ENCODE data around the gene CDT1. TPM values are rescaled to one million over a fixed set of nuclear protein-coding genes. Genes with fewer than 3 reads are reported as not detected.

CDT1 gene
- total and polyA plus RNA-seq, 12 donors, result 0.29 to 5.7 (median 1.6) TPM; not detected in 1

DNA sequence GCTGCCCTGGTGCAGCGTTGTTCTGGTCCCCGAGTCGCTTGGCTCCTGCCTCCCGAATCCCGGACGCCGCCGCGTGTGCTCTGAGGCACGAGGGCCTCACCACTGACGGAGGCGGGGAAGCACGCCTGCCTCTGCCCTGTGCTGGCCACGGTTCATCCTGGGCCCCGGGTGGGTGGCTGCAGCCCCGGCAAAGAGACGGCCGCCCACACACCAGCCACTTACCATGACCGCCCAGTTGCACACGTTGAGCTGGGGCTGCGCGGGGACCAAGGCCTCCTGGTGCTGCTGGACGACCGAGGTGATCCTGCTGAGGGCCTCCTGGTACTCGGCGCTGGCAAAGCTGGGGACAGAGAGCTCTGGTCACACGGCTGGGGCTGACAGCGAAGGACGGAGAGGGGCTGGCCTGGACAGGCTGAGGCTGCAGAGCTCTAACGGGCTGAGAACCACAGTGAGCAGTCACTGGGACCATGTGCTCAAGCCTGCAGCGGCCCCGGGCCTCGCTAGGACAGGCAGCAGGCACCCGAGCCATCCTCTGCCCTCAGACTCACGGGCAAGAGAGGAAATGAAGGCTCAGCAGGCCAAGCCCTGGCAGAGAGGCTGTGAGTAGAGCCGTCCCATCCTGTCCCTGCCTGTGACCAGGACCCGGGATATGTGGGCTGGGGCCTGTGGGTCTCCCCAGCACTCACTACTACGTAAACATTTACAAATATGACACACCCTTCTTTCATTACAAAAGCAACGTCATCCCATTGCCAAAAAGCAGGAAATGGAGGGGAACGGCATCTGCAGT is 14.4 kb downstream of the CDT1 start:
- H3K9me3 ChIP-seq (replicated peaks in 1 of 3), result no peaks in the 10 kb centered on the region
- H3K4me1 ChIP-seq (replicated peaks in 1 of 2), result peaks cover 12 to 15% of the 10 kb centered on the region in 2 donors
- intact Hi-C loops (cut with DNase I), result loop anchor here (5.0 kb wide), 3 partner anchors 39 to 349 kb away; partner anchors contain the start of genes GALNS (in 1 of the 2) and TRAPPC2L (in 1 of the 2)
- no peak overlapping the region for H3K4me3 ChIP-seq
- no peaks in the 10 kb centered on the region for H3K27me3 ChIP-seq
- H3K27ac ChIP-seq, result no peak overlapping the region
- peaks cover 0 to 11% of the 10 kb centered on the region in 2 donors for H3K36me3 ChIP-seq (replicated peaks in 1 of 2)
- TF ChIP-seq, protein P1, sequence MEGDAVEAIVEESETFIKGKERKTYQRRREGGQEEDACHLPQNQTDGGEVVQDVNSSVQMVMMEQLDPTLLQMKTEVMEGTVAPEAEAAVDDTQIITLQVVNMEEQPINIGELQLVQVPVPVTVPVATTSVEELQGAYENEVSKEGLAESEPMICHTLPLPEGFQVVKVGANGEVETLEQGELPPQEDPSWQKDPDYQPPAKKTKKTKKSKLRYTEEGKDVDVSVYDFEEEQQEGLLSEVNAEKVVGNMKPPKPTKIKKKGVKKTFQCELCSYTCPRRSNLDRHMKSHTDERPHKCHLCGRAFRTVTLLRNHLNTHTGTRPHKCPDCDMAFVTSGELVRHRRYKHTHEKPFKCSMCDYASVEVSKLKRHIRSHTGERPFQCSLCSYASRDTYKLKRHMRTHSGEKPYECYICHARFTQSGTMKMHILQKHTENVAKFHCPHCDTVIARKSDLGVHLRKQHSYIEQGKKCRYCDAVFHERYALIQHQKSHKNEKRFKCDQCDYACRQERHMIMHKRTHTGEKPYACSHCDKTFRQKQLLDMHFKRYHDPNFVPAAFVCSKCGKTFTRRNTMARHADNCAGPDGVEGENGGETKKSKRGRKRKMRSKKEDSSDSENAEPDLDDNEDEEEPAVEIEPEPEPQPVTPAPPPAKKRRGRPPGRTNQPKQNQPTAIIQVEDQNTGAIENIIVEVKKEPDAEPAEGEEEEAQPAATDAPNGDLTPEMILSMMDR (IDR thresholded peaks at IDR 0.05), result no peak
- no peak for TF ChIP-seq POLR2A (IDR thresholded peaks at IDR 0.05)
- 80 to 92% (median 88%) methylated on average over 12 to 40 of the region's 40 CpGs for WGBS, 4 donors
- DNase-seq, result no peak

GRCh38 chr16:88818575-88818874 is 14.9 kb downstream of the CDT1 start:
- no peak for DNase-seq
- intact Hi-C loops (cut with DNase I), result loop anchor here (5.0 kb wide), 3 partner anchors 39 to 349 kb away; partner anchors contain the start of genes GALNS (in 1 of the 2) and TRAPPC2L (in 1 of the 2)
- H3K27ac ChIP-seq, result no peak overlapping the region
- no peak overlapping the region for H3K4me3 ChIP-seq
- no peaks in the 10 kb centered on the region for H3K9me3 ChIP-seq (replicated peaks in 1 of 3)
- TF ChIP-seq, protein P1 (IDR thresholded peaks at IDR 0.05), result no peak
- TF ChIP-seq POLR2A (IDR thresholded peaks at IDR 0.05), result no peak
- H3K36me3 ChIP-seq (replicated peaks in 1 of 2), result peaks cover 0 to 11% of the 10 kb centered on the region in 2 donors
- H3K4me1 ChIP-seq (replicated peaks in 1 of 2), result peaks cover 12 to 13% of the 10 kb centered on the region in 2 donors
- no peaks in the 10 kb centered on the region for H3K27me3 ChIP-seq
- 91 to 94% (median 94%) methylated on average over 18 of the region's 18 CpGs for WGBS, 4 donors

- Histone ChIP-seq H3K36me3 (replicated peaks in 1 of 2) (peaks cover 0 to 11% of the 10 kb centered on the region in 2 donors), H3K4me1 (replicated peaks in 1 of 2) (peaks cover 12 to 13% of the 10 kb centered on the region in 2 donors), H3K27me3 (no peaks in the 10 kb centered on the region), H3K27ac (peak overlapping the region in 3 of 5 donors; percentile 16 to 38 (median 34)), H3K9me3 (replicated peaks in 1 of 3) (no peaks in the 10 kb centered on the region), H3K4me3 (no peak overlapping the region)
- WGBS, 4 donors, result 41 to 73% (median 68%) methylated on average over 5 to 16 of the region's 16 CpGs
- TF ChIP-seq, protein P1 (IDR thresholded peaks at IDR 0.05), result no peak
- no peak for TF ChIP-seq POLR2A (IDR thresholded peaks at IDR 0.05)
- DNase-seq, result no peak
- intact Hi-C loops (cut with DNase I), result loop anchor here (5.0 kb wide), 3 partner anchors 38 to 348 kb away; partner anchors contain the start of genes GALNS (in 1 of the 2) and TRAPPC2L (in 1 of the 2)
These were observed 15.5 kb downstream of the CDT1 start for GRCh38 chr16:88819126-88819525.

GRCh38 chr16:88820385-88821025 is 16.9 kb downstream of the CDT1 start:
- DNase-seq, result peak in 1 of 7 donors; percentile 52
- Histone ChIP-seq H3K27me3 (no peaks in the 10 kb centered on the region), H3K36me3 (replicated peaks in 1 of 2) (peaks cover 0 to 11% of the 10 kb centered on the region in 2 donors), H3K4me3 (no peak overlapping the region), H3K4me1 (replicated peaks in 1 of 2) (peaks cover 12 to 13% of the 10 kb centered on the region in 2 donors), H3K9me3 (replicated peaks in 1 of 3) (no peaks in the 10 kb centered on the region), H3K27ac (peak overlapping the region in 3 of 5 donors; percentile 46 to 57 (median 54))
- intact Hi-C loops (cut with DNase I), result no loop called here
- TF ChIP-seq, protein P1 (IDR thresholded peaks at IDR 0.05), result no peak
- TF ChIP-seq POLR2A (IDR thresholded peaks at IDR 0.05), result no peak
- WGBS, 4 donors, result 68 to 79% (median 77%) methylated on average over 5 to 20 of the region's 20 CpGs
